Chondrocyte (in vitro differentiated cells): ENCODE data around the gene SRRM2. TPM values are rescaled to one million over a fixed set of nuclear protein-coding genes. Genes with fewer than 3 reads are reported as not detected.

Experiments
- DNase-seq: peaks from one replicate; pipeline ENCODE4 v3.0.0; 2021; ENCODE audit warnings: mixed read lengths, low spot score
- H3K27ac Mint-ChIP-seq: one replicate; pipeline ENCODE4 v1.8.0; 2021; ENCODE audit warnings: mild to moderate bottlenecking, moderate library complexity, mixed read lengths; ENCODE audit not compliant: unreplicated experiment
- H3K27me3 Mint-ChIP-seq: 2 replicates; pipeline ENCODE4 v1.8.0; 2021; ENCODE audit warnings: low read depth, mixed read lengths
- H3K36me3 Mint-ChIP-seq: 2 replicates; pipeline ENCODE4 v1.8.0; 2021; ENCODE audit warnings: low read depth, mixed read lengths
- H3K4me1 Mint-ChIP-seq: 2 replicates; pipeline ENCODE4 v1.8.0; 2021; ENCODE audit warnings: low read depth, mild to moderate bottlenecking, mixed read lengths
- H3K4me3 Mint-ChIP-seq: one replicate; pipeline ENCODE4 v1.8.0; 2021; ENCODE audit warnings: mild to moderate bottlenecking, moderate library complexity, mixed read lengths; ENCODE audit not compliant: unreplicated experiment
- H3K9me3 Mint-ChIP-seq: 2 replicates; pipeline ENCODE4 v1.8.0; 2021; ENCODE audit warnings: low read depth, mixed read lengths
- CTCF ChIP-seq: fragments of 200-600 bp; sonication (generic); IDR thresholded peaks from 2 replicates; pipeline ENCODE4 v1.5.0; 2021; ENCODE audit warnings: antibody characterized with exemption, mild to moderate bottlenecking, moderate library complexity
- total RNA-seq: library from RNA; stranded (reverse); gene quantifications from 3 replicates; pipeline ENCODE4 v1.2.1, GENCODE V29; 2021

Gene SRRM2
- total RNA-seq, 1 donor from 2014 or later, result 363 TPM

GRCh38 chr16:2762711-2763110 lies 10.3 kb downstream of the SRRM2 start:
- DNase-seq, result no peak
- no peaks in the 10 kb centered on the region for H3K9me3 Mint-ChIP-seq
- peaks cover 85% of the 10 kb centered on the region for H3K36me3 Mint-ChIP-seq
- H3K27ac Mint-ChIP-seq, result no peak overlapping the region
- no peak for TF ChIP-seq CTCF
- no peaks in the 10 kb centered on the region for H3K27me3 Mint-ChIP-seq
- peaks cover under 1% of the 10 kb centered on the region for H3K4me1 Mint-ChIP-seq
- no peak overlapping the region for H3K4me3 Mint-ChIP-seq

DNA sequence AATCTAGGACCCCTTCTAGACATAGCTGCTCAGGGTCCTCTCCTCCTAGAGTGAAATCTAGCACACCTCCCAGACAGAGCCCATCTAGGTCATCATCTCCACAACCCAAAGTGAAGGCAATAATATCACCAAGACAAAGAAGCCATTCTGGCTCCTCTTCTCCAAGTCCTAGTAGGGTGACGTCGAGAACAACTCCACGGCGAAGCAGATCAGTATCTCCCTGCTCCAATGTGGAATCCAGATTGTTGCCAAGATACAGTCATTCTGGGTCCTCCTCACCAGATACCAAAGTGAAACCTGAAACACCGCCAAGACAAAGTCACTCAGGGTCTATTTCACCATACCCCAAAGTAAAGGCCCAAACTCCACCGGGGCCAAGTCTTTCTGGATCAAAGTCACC lies 10.7 kb downstream of the SRRM2 start:
- Mint-ChIP-seq H3K27me3 (no peaks in the 10 kb centered on the region), H3K36me3 (peaks cover 85% of the 10 kb centered on the region), H3K4me3 (no peak overlapping the region), H3K27ac (no peak overlapping the region), H3K4me1 (no peaks in the 10 kb centered on the region), H3K9me3 (no peaks in the 10 kb centered on the region)
- DNase-seq, result no peak
- TF ChIP-seq CTCF, result no peak

DNA sequence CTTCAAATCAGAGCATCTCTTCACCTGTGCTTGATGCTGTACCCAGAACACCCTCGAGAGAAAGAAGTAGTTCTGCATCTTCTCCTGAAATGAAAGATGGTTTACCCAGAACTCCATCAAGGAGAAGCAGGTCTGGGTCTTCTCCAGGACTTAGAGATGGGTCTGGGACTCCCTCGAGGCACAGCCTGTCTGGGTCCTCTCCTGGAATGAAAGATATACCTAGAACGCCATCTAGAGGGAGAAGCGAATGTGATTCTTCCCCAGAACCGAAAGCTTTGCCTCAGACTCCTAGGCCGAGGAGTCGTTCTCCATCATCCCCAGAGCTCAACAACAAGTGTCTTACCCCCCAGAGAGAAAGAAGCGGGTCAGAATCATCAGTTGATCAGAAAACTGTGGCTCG lies 12.3 kb downstream of the SRRM2 start:
- no peak for DNase-seq
- Mint-ChIP-seq H3K36me3 (peaks cover 79% of the 10 kb centered on the region), H3K27me3 (no peaks in the 10 kb centered on the region), H3K27ac (no peak overlapping the region), H3K4me3 (no peak overlapping the region), H3K9me3 (no peaks in the 10 kb centered on the region), H3K4me1 (peaks cover 9% of the 10 kb centered on the region)
- peak; percentile 17 for TF ChIP-seq CTCF

- Mint-ChIP-seq H3K4me3 (no peak overlapping the region), H3K36me3 (peaks cover 73% of the 10 kb centered on the region), H3K9me3 (no peaks in the 10 kb centered on the region), H3K27ac (no peak overlapping the region), H3K4me1 (peaks cover 13% of the 10 kb centered on the region), H3K27me3 (no peaks in the 10 kb centered on the region)
- TF ChIP-seq CTCF, result no peak
- no peak for DNase-seq
Observed at GRCh38 chr16:2765462-2766404, 13.3 kb downstream of the SRRM2 start.

DNA sequence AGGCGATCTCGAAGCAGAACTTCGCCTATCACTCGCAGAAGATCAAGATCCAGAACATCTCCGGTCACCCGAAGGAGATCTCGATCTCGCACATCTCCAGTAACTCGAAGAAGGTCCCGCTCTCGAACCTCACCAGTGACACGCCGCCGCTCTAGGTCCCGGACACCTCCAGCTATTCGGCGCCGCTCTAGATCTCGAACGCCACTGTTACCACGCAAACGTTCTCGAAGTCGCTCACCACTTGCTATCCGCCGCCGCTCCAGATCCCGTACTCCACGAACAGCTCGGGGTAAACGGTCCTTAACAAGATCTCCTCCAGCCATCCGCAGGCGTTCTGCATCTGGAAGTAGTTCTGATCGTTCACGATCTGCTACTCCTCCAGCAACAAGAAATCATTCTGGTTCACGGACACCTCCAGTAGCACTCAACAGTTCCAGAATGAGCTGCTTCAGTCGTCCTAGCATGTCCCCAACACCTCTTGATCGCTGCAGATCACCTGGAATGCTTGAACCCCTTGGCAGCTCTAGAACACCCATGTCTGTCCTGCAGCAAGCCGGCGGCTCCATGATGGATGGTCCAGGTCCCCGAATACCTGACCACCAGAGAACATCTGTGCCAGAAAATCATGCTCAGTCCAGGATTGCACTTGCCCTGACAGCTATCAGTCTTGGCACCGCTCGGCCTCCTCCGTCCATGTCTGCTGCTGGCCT lies 14.1 kb downstream of the SRRM2 start:
- no peak overlapping the region for H3K27ac Mint-ChIP-seq
- peaks cover 13% of the 10 kb centered on the region for H3K4me1 Mint-ChIP-seq
- H3K9me3 Mint-ChIP-seq, result no peaks in the 10 kb centered on the region
- H3K27me3 Mint-ChIP-seq, result no peaks in the 10 kb centered on the region
- TF ChIP-seq CTCF, result no peak
- peaks cover 65% of the 10 kb centered on the region for H3K36me3 Mint-ChIP-seq
- no peak for DNase-seq
- H3K4me3 Mint-ChIP-seq, result no peak overlapping the region
